GM13977 (cell line): ENCODE results near the gene FKBP1B.
"Not testable (repeated sequence)": the region's sequence is repeated elsewhere in the genome, so short reads cannot be mapped to it uniquely, and the experiment has no call there.

Source experiments
- DNase-seq: peaks from one replicate; pipeline ENCODE4 v3.0.0; 2012; ENCODE audit warnings: low spot score
- in situ Hi-C: fragments of 300-500 bp; cut with MboI; formaldehyde crosslinking; loops from one replicate; pipeline ENCODE4 v1.12.0; 2022; ENCODE audit warnings: low sequenced_read_pairs, low pct_unique_long_range_greater_than_20kb, mixed read lengths, inconsistent platforms; ENCODE audit not compliant: unreplicated experiment
- TF ChIP-seq, protein P1 (sequence below): IDR thresholded peaks from 2 replicates; pipeline ENCODE4 v1.5.1; 2012; ENCODE audit warnings: mild to moderate bottlenecking, control low read depth; ENCODE audit not compliant: insufficient read depth; ENCODE audit errors: extremely low read depth, missing control alignments

FKBP1B gene

DNA sequence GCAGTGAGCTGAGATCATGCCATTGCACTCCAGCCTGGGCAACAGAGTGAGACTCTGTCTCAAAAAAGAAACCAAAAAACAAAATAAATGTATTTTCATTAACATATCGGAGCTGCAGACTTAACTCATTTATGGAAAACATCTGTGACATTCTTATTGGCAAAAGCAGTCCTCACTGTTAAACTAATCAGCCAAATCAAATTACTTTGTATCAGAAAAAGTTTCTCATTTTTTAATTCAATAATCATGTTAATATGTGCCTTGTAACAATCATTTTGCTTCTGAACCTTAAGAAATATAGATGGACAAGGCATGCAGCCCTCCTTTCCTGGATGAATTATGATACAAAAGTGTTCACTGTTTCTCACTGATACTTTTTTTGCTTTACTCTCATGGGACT lies 53.1 kb downstream of the FKBP1B start:
- in situ Hi-C loops, result no loop called here
- TF ChIP-seq, protein P1, sequence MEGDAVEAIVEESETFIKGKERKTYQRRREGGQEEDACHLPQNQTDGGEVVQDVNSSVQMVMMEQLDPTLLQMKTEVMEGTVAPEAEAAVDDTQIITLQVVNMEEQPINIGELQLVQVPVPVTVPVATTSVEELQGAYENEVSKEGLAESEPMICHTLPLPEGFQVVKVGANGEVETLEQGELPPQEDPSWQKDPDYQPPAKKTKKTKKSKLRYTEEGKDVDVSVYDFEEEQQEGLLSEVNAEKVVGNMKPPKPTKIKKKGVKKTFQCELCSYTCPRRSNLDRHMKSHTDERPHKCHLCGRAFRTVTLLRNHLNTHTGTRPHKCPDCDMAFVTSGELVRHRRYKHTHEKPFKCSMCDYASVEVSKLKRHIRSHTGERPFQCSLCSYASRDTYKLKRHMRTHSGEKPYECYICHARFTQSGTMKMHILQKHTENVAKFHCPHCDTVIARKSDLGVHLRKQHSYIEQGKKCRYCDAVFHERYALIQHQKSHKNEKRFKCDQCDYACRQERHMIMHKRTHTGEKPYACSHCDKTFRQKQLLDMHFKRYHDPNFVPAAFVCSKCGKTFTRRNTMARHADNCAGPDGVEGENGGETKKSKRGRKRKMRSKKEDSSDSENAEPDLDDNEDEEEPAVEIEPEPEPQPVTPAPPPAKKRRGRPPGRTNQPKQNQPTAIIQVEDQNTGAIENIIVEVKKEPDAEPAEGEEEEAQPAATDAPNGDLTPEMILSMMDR, result no peak
- DNase-seq, result no peak

DNA sequence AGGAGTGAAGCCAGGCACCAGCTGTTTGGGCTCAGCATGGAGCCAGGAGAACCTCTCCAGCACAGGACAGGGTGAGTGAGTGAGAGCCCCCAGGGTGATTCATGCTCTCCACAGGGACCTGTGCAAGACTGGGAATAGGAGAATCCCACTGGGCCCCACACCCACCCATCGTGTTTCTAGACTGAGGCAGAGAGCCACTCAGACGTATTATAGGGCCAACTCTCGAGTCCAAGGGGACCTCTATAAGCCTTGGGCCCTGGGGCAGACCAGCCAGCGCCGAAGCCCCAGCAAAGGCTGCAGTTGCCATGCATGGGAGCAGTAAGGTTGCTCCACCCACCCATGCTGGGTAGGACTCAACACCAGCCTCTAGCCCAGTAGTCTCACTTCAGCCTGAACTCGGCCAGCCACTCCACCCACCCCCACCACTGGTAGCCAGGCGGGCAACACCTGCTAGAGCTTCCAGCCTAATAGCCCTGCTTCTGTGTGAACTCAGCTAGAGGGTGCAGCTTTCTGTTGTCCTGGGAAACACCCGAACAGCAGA lies 54.6 kb downstream of the FKBP1B start:
- no peak for DNase-seq
- TF ChIP-seq, protein P1, result no peak
- in situ Hi-C loops, result no loop called here

DNA sequence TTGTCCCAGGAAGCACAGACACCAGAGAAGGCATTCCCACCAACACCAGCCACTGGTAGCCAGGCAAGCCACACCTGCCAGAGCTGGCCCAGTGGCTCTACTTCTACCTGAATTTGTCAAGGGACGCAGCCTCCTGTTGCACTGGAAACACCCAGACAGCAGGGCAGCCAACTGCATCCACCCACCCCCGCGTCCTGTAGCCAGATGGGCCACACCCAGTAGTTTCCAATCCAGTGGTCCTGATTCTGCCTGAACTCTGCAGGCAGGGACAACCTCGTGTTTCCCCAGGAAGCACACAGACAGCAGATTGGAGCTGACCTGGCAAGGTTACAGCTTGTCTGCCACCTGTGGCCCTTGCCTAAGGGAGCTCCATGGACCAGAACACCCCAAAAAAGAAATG lies 55.4 kb downstream of the FKBP1B start:
- no peak for DNase-seq
- in situ Hi-C loops, result no loop called here
- TF ChIP-seq, protein P1, result no peak

DNA sequence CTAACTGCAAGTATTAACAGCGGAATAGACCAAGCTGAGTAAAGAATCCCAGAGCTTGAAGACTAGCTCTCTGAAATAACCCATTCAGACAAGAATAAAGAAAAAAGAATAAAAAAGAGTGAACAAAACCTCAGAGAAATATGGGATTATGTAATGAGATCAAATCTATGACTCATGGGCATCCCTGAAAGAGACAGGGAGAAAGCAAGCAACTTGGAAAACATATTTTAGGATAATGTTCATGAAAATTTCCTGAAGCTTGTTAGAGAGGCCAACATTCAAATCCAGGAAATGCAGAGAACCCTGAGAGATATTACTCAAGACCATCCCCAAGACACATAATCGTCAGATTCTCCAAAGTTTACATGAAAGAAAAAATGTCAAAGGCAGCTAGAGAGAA lies 56.3 kb downstream of the FKBP1B start:
- in situ Hi-C loops, result no loop called here
- no peak for DNase-seq
- TF ChIP-seq, protein P1, result no peak

DNA sequence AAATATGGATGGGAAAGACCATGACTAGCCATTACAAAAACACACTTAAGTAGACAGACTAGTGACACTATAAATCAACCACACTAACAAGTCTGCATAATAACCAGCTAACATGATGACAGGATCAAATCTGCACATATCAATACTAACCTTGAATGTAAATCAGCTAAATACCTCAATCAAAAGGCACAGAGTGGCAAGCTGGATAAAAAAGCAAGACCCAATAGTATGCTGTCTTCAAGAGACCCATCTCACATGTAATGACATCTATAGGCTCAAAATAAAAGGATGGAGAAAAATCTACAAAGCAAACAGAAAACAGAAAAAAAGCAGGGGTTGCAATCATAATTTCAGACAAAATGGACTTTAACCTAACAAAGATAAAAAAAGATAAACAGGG lies 57.2 kb downstream of the FKBP1B start:
- TF ChIP-seq, protein P1, result no peak
- DNase-seq, result no peak
- in situ Hi-C loops, result no loop called here

DNA sequence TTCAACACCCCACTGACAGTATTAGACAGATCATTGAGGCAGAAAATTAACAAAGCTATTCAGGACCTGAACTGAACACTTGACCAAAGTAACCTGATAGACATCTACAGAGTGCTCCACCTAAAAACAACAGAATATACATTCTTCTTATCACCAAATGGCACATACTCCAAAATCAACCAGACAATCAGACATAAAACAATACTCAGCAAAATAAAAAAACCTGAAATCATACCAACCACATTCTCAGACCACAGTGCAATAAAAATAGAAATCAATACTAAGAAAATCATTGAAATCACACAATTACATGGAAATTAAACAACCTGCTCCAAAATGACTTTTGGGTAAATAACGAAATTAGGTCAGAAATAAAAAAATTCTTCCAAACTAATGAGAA lies 57.8 kb downstream of the FKBP1B start:
- in situ Hi-C loops, result no loop called here
- TF ChIP-seq, protein P1, result no peak
- no peak for DNase-seq

DNA sequence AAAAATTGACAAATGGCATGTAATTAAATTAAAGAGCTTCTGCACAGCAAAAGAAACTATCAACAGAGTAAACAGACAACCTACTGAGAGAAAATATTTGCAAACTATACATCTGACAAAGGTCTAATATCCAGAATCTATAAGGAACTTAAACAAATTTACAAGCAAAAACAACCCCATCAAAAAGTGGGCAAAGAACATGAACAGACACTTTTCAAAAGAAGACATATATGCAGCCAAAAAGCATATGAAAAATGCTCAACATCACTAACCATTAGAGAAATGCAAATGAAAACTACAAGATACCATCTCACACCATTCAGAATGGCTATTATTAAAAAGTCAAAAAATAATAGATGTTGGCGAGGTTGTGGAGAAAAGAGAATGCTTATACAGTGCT lies 59.9 kb downstream of the FKBP1B start:
- in situ Hi-C loops, DNase-seq: not testable (repeated sequence)
